HCT116 (cell line): ENCODE data around the gene SHCBP1L. TPM values are rescaled to one million over a fixed set of nuclear protein-coding genes. Genes with fewer than 3 reads are reported as not detected.
A peak's percentile ranks its signal among the peaks of the same experiment; 100 is the strongest.

ENCODE experiments used
- ATAC-seq: fragments of 200-7000 bp; cut with Tn5 transposase; 2 replicates; pipeline ENCODE4 v1.9.1; 2020; ENCODE audit warnings: mild to moderate bottlenecking, moderate library complexity
- BruUV-seq: library from RNA; stranded (reverse); fragments of 400-500 nt; replicated peaks from 2 replicates; lab custom pipeline; 2021; lab: Mats Ljungman, UMichigan
- CTCF ChIA-PET: fragments of 300-600 bp; sonication (Branson Sonifier 250); formaldehyde crosslinking; loops from one replicate; lab custom pipeline; 2021; ENCODE audit warnings: antibody characterized with exemption; lab: Charles Lee
- POLR2A ChIA-PET: fragments of 300-600, 350-600 bp; sonication (Branson Sonifier 250); formaldehyde crosslinking; loops from one replicate; lab custom pipeline; 2021; ENCODE audit warnings: antibody characterized with exemption; lab: Charles Lee
- RAD21 ChIA-PET, 2 experiments: fragments of 300-600 bp; sonication (Branson Sonifier 250); formaldehyde crosslinking; loops; one replicate each; lab custom pipeline; 2023; ENCODE audit warnings: low total read pairs in 2 of 2; ENCODE audit not compliant: uncharacterized antibody in 2 of 2, unreplicated experiment in 2 of 2, low non-redundant PET in 1 of 2; lab: Charles Lee
- DNase-seq: peaks from one replicate; pipeline ENCODE4 v3.0.0-alpha.2; 2010; ENCODE audit warnings: low read depth, low spot score
- H2AFZ ChIP-seq: fragments of 200-600 bp; shearing (Covaris generic), sonication (generic); 2 replicates; pipeline ENCODE4 v1.6.1; 2017; ENCODE audit warnings: low read depth, mixed run types, mixed read lengths, antibody characterized with exemption, low read length; ENCODE audit not compliant: poor library complexity, severe bottlenecking
- H3K27ac ChIP-seq: 2 replicates; pipeline ENCODE4 v1.5.1; 2012; ENCODE audit warnings: low read depth, low read length
- H3K27me3 ChIP-seq: fragments of 200-600 bp; sonication (generic); 2 replicates; pipeline ENCODE4 v1.6.1; 2016; ENCODE audit warnings: mixed run types, low read length, mixed read lengths; ENCODE audit not compliant: insufficient read depth
- H3K36me3 ChIP-seq, 2 experiments: fragments of 200-500 bp in 1 of 2; fragments of 200-600 bp in 1 of 2; sonication (Bioruptor generic) in 1 of 2; sonication (generic) in 1 of 2; 2 replicates each; pipeline versions ENCODE4 v1.5.1 to v1.6.1; 2014 to 2016; ENCODE audit warnings: low read length in 2 of 2, inconsistent platforms in 1 of 2, mixed read lengths in 1 of 2, mixed run types in 1 of 2; ENCODE audit not compliant: insufficient read depth in 2 of 2, control insufficient read depth in 1 of 2
- H3K4me1 ChIP-seq, 2 experiments: fragments of 200-600 bp in 1 of 2; sonication (generic) in 1 of 2; 2 replicates each; pipeline versions ENCODE4 v1.5.1 to v1.6.1; 2012 to 2017; ENCODE audit warnings: low read length in 2 of 2, inconsistent platforms in 1 of 2, mild to moderate bottlenecking in 1 of 2, mixed read lengths in 1 of 2, mixed run types in 1 of 2, moderate library complexity in 1 of 2; ENCODE audit not compliant: insufficient read depth in 2 of 2, control insufficient read depth in 1 of 2
- H3K4me2 ChIP-seq: fragments of 200-600 bp; sonication (generic); 2 replicates; pipeline ENCODE4 v1.6.1; 2017; ENCODE audit warnings: mixed run types, low read length, mixed read lengths
- H3K4me3 ChIP-seq, 2 experiments: fragments of 200-600 bp in 1 of 2; sonication (generic) in 1 of 2; replicated peaks in 1 of 2; 2 replicates each; pipeline ENCODE4 v1.5.1; 2011 to 2016; ENCODE audit warnings: low read length in 2 of 2, control low read depth in 1 of 2, low read depth in 1 of 2, mild to moderate bottlenecking in 1 of 2, mixed read lengths in 1 of 2, mixed run types in 1 of 2
- H3K79me2 ChIP-seq: fragments of 200-600 bp; sonication (generic); 2 replicates; pipeline ENCODE4 v1.6.1; 2017; ENCODE audit warnings: mild to moderate bottlenecking, mixed run types, low read length, moderate library complexity, mixed read lengths; ENCODE audit not compliant: insufficient read depth
- H3K9ac ChIP-seq: fragments of 200-600 bp; sonication (generic); 2 replicates; pipeline ENCODE4 v1.6.1; 2016; ENCODE audit warnings: low read length, mixed read lengths
- H3K9me2 ChIP-seq: fragments of 200-600 bp; sonication (generic), shearing (Covaris generic); 2 replicates; pipeline ENCODE4 v1.6.1; 2017; ENCODE audit warnings: mixed run types, mild to moderate bottlenecking, moderate library complexity; ENCODE audit not compliant: insufficient read depth
- H3K9me3 ChIP-seq, 2 experiments: fragments of 200-500 bp in 1 of 2; fragments of 200-600 bp in 1 of 2; sonication (Bioruptor generic) in 1 of 2; sonication (generic) in 1 of 2; 2 replicates each; pipeline ENCODE4 v1.6.1; 2014 to 2017; ENCODE audit warnings: low read length in 2 of 2, mixed read lengths in 2 of 2, inconsistent platforms in 1 of 2, low read depth in 1 of 2, mild to moderate bottlenecking in 1 of 2, mixed run types in 1 of 2, moderate library complexity in 1 of 2; ENCODE audit not compliant: control insufficient read depth in 1 of 2, insufficient read depth in 1 of 2
- H4K20me1 ChIP-seq: fragments of 200-600 bp; sonication (generic), shearing (Covaris generic); 2 replicates; pipeline ENCODE4 v1.6.1; 2017; ENCODE audit warnings: mixed run types, mild to moderate bottlenecking, moderate library complexity; ENCODE audit not compliant: insufficient read depth
- CEBPB ChIP-seq: IDR thresholded peaks from 2 replicates; pipeline ENCODE4 v1.6.1; 2012; ENCODE audit warnings: low read depth
- EGR1 ChIP-seq: IDR thresholded peaks from 2 replicates; pipeline ENCODE4 v1.6.1; 2012; ENCODE audit warnings: low read depth
- ELF1 ChIP-seq: IDR thresholded peaks from 2 replicates; pipeline ENCODE4 v1.6.1; 2012; ENCODE audit warnings: low read depth, borderline replicate concordance
- EZH2 ChIP-seq: fragments of 200-600 bp; sonication (generic); IDR thresholded peaks from 2 replicates; pipeline ENCODE4 v1.6.1; 2017; ENCODE audit warnings: antibody characterized with exemption, mixed run types
- EZH2phosphoT487 ChIP-seq: fragments of 200-600 bp; IDR thresholded peaks from 2 replicates; pipeline ENCODE4 v1.6.1; 2018; ENCODE audit warnings: antibody characterized with exemption, borderline replicate concordance
- JUND ChIP-seq: IDR thresholded peaks from 2 replicates; pipeline ENCODE4 v1.6.1; 2012
- POLR2A ChIP-seq: IDR thresholded peaks from 2 replicates; pipeline ENCODE4 v1.7.0; 2011; ENCODE audit warnings: borderline replicate concordance; ENCODE audit not compliant: insufficient read depth, insufficient read length; ENCODE audit errors: extremely low read depth
- POLR2AphosphoS5 ChIP-seq: IDR thresholded peaks from 2 replicates; pipeline ENCODE4 v1.6.1; 2011; ENCODE audit warnings: mild to moderate bottlenecking, low read depth, low read length, moderate library complexity
- RAD21 ChIP-seq: IDR thresholded peaks from 2 replicates; pipeline ENCODE4 v1.6.1; 2012; ENCODE audit warnings: low read depth, mild to moderate bottlenecking
- REST ChIP-seq: IDR thresholded peaks from 2 replicates; pipeline ENCODE4 v1.6.1; 2012; ENCODE audit warnings: low read depth
- SIN3A ChIP-seq: IDR thresholded peaks from 2 replicates; pipeline ENCODE4 v1.6.1; 2012; ENCODE audit warnings: low read depth
- SP1 ChIP-seq: IDR thresholded peaks from 2 replicates; pipeline ENCODE4 v1.6.1; 2012; ENCODE audit warnings: low read depth
- SRF ChIP-seq: IDR thresholded peaks from 2 replicates; pipeline ENCODE4 v1.6.1; 2012; ENCODE audit warnings: low read depth
- YY1 ChIP-seq: IDR thresholded peaks from 2 replicates; pipeline ENCODE4 v1.6.1; 2011; ENCODE audit warnings: low read length, low read depth, moderate library complexity, mild to moderate bottlenecking; ENCODE audit not compliant: insufficient replicate concordance; ENCODE audit errors: extremely low read depth
- ZFX ChIP-seq: fragments of 450-650 bp; IDR thresholded peaks from 2 replicates; pipeline ENCODE4 v1.6.1; 2017
- ZNF274 ChIP-seq: fragments of 200-500 bp; sonication (Bioruptor generic); IDR thresholded peaks from 2 replicates; pipeline ENCODE4 v1.6.1; 2014; ENCODE audit warnings: mild to moderate bottlenecking, low read depth, low read length, inconsistent platforms
- intact Hi-C: fragments of 100-400 bp; cut with micrococcal nuclease; formaldehyde crosslinking; loops from 2 replicates; pipeline ENCODE4 v1.10.0; 2022
- total RNA-seq: library from RNA; stranded (reverse); gene quantifications from one replicate; pipeline ENCODE4 v1.2.1, GENCODE V29; 2021; ENCODE audit not compliant: unreplicated experiment
- TF ChIP-seq, protein P1 (sequence below): IDR thresholded peaks from 2 replicates; pipeline ENCODE4 v1.6.1; 2012
- TF ChIP-seq, protein P2 (sequence below), 3 experiments: fragments of 200-600 bp in 1 of 3; sonication (generic) in 1 of 3; IDR thresholded peaks in 2 of 3; conservative IDR thresholded peaks in 1 of 3; 2 replicates each; pipeline ENCODE4 v1.5.1; 2012 to 2017; ENCODE audit warnings: low read depth in 2 of 3, low read length in 2 of 3, antibody characterized with exemption in 1 of 3, borderline replicate concordance in 1 of 3, control low read depth in 1 of 3, mild to moderate bottlenecking in 1 of 3, mixed read lengths in 1 of 3, mixed run types in 1 of 3, moderate library complexity in 1 of 3; ENCODE audit not compliant: insufficient read depth in 1 of 3
- TF ChIP-seq, protein P3 (sequence below): IDR thresholded peaks from 2 replicates; pipeline ENCODE4 v1.6.1; 2011; ENCODE audit warnings: mild to moderate bottlenecking, low read length, moderate library complexity; ENCODE audit not compliant: insufficient replicate concordance; ENCODE audit errors: extremely low read depth

SHCBP1L gene
- total RNA-seq, 1 experiment from 2014 or later: not detected

DNA sequence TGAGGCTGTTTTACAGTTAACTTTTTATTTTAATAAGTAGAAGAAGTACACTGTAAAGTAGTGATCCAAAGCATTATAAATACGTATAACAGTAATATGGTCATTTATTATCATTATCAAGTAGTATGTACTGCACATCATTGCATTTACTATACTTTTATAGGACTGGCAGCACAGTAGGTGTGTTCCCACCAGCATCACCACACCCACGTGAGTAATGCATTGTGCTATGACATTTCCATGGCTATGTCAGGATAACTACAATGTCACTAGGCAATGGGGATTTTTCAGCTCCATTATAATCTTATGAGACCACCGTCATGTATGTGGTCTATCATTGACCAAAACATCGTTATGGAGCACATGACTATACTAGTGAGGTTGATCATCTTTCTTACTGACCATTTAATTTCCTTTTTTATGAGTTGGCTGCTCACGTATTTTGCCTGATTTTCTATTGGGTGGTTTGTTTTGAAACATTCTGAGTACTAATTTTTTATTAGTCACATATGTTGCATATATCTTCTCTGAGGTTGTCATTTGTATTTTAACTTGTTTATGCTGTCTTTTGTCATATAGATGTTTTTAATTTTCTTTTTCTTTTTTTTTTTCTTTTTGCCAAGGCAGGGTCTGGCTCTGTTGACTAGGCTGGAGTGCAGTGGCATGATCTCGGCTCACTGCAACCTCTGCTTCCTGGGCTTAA lies 25.3 kb upstream of the SHCBP1L start:
- ATAC-seq: peak; percentile 32; the same call in 1 of the 2 replicates
- CTCF ChIA-PET: interaction anchor here (1.5 kb wide), 1 partner anchor 9 kb away, joined by 4 read pairs; no protein-coding TSS in a partner anchor
- no TSS peak for BruUV-seq
- POLR2A ChIA-PET: no interaction called here
- Histone ChIP-seq H3K9me2 (0 out of 2 replicates have a peak, but pooled peaks cover 4% of the 10 kb centered on the region), H3K4me3 (no peak overlapping the region), H3K4me2 (peak overlapping the region; percentile 22; the same call in 1 of the 2 replicates), H3K9me3 (no peaks in the 10 kb centered on the region), H3K4me1 (peaks cover 0 to 19% of the 10 kb centered on the region in 2 experiments; a peak in 2 of 4 replicates)
- no peak for DNase-seq
- RAD21 ChIA-PET: no interaction called here
- TF ChIP-seq RAD21: no peak
- TF ChIP-seq SIN3A: no peak
- TF ChIP-seq REST: no peak
- TF ChIP-seq, protein P1, sequence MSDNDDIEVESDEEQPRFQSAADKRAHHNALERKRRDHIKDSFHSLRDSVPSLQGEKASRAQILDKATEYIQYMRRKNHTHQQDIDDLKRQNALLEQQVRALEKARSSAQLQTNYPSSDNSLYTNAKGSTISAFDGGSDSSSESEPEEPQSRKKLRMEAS: no peak
- TF ChIP-seq, protein P2, sequence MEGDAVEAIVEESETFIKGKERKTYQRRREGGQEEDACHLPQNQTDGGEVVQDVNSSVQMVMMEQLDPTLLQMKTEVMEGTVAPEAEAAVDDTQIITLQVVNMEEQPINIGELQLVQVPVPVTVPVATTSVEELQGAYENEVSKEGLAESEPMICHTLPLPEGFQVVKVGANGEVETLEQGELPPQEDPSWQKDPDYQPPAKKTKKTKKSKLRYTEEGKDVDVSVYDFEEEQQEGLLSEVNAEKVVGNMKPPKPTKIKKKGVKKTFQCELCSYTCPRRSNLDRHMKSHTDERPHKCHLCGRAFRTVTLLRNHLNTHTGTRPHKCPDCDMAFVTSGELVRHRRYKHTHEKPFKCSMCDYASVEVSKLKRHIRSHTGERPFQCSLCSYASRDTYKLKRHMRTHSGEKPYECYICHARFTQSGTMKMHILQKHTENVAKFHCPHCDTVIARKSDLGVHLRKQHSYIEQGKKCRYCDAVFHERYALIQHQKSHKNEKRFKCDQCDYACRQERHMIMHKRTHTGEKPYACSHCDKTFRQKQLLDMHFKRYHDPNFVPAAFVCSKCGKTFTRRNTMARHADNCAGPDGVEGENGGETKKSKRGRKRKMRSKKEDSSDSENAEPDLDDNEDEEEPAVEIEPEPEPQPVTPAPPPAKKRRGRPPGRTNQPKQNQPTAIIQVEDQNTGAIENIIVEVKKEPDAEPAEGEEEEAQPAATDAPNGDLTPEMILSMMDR (IDR thresholded peaks at IDR 0.05 in 2 of 3, conservative IDR thresholded peaks at IDR 0.05 in 1 of 3; ENCODE audit: borderline replicate concordance in 1 of 3, insufficient read depth in 1 of 3, low read depth in 2 of 3, low read length in 2 of 3): no peak
- TF ChIP-seq EZH2: no peak
- no peak for TF ChIP-seq ELF1
- TF ChIP-seq CEBPB: no peak
- TF ChIP-seq ZNF274: no peak
- no peak for TF ChIP-seq JUND
- no peak for TF ChIP-seq EGR1
- TF ChIP-seq, protein P3, sequence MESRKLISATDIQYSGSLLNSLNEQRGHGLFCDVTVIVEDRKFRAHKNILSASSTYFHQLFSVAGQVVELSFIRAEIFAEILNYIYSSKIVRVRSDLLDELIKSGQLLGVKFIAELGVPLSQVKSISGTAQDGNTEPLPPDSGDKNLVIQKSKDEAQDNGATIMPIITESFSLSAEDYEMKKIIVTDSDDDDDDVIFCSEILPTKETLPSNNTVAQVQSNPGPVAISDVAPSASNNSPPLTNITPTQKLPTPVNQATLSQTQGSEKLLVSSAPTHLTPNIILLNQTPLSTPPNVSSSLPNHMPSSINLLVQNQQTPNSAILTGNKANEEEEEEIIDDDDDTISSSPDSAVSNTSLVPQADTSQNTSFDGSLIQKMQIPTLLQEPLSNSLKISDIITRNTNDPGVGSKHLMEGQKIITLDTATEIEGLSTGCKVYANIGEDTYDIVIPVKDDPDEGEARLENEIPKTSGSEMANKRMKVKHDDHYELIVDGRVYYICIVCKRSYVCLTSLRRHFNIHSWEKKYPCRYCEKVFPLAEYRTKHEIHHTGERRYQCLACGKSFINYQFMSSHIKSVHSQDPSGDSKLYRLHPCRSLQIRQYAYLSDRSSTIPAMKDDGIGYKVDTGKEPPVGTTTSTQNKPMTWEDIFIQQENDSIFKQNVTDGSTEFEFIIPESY: no peak
- no peak for TF ChIP-seq SP1
- TF ChIP-seq YY1: no peak
- TF ChIP-seq POLR2A: no peak
- TF ChIP-seq SRF: no peak
- no peak for TF ChIP-seq ZFX
- TF ChIP-seq EZH2phosphoT487: no peak
- TF ChIP-seq POLR2AphosphoS5: no peak
- TF ChIP-seq, all 23 proteins: peak for 0
- Histone ChIP-seq H3K27ac (no peak overlapping the region), H2AFZ (peak overlapping the region; percentile 14), H3K79me2 (no peaks in the 10 kb centered on the region), H3K27me3 (no peaks in the 10 kb centered on the region), H4K20me1 (no peaks in the 10 kb centered on the region), H3K9ac (no peak overlapping the region), H3K36me3 (no peaks in the 10 kb centered on the region)
- intact Hi-C loops: no loop called here
